ENCODE measurements around the gene FGFBP3.
A peak's percentile ranks its signal among the peaks of the same experiment; 100 is the strongest.

FGFBP3 gene

GRCh38 chr10:91909117-91909677, at the start of gene FGFBP3:
Gene FGFBP3, minus strand, starts transcription at chr10:91909486. Its CDS starts 517 bp downstream, at chr10:91908969.
- DNase-seq (ENCODE audit: low spot score) = peak; percentile 39
- no peak for FAIRE-seq

- DNase-seq (ENCODE audit: low spot score) (no peak), FAIRE-seq (no peak)
These were observed 47.8 kb upstream of the FGFBP3 start for GRCh38 chr10:91957091-91957490.

GRCh38 chr10:91955114-91955513, 45.8 kb upstream of the FGFBP3 start:
- DNase-seq (ENCODE audit: low spot score) (no peak), FAIRE-seq (no peak)

GRCh38 chr10:91953600-91954160, 44.4 kb upstream of the FGFBP3 start:
- no peak for FAIRE-seq
- no peak for DNase-seq (ENCODE audit: low spot score)

- FAIRE-seq = peak; percentile 23
- no peak for DNase-seq (ENCODE audit: low spot score)
These were observed 35.8 kb upstream of the FGFBP3 start for GRCh38 chr10:91944880-91945630.

GRCh38 chr10:91941426-91941825, 32.1 kb upstream of the FGFBP3 start:
- no peak for FAIRE-seq
- no peak for DNase-seq (ENCODE audit: low spot score)

GRCh38 chr10:91939653-91940052, 30.4 kb upstream of the FGFBP3 start:
- FAIRE-seq (no peak), DNase-seq (ENCODE audit: low spot score) (no peak)

GRCh38 chr10:91935886-91936285, 26.6 kb upstream of the FGFBP3 start:
- FAIRE-seq (no peak), DNase-seq (ENCODE audit: low spot score) (no peak)

- DNase-seq (ENCODE audit: low spot score) (no peak), FAIRE-seq (no peak)
These were observed 23.5 kb upstream of the FGFBP3 start for GRCh38 chr10:91932737-91933136.

GRCh38 chr10:91931526-91932190, 22.4 kb upstream of the FGFBP3 start:
- FAIRE-seq = no peak
- no peak for DNase-seq (ENCODE audit: low spot score)

- FAIRE-seq (no peak), DNase-seq (ENCODE audit: low spot score) (no peak)
These were observed 21.7 kb upstream of the FGFBP3 start for GRCh38 chr10:91930939-91931338.

GRCh38 chr10:91925022-91925320, 15.7 kb upstream of the FGFBP3 start:
- no peak for FAIRE-seq
- DNase-seq (ENCODE audit: low spot score) = no peak

- FAIRE-seq (no peak), DNase-seq (ENCODE audit: low spot score) (no peak)
These were observed 15.1 kb upstream of the FGFBP3 start for GRCh38 chr10:91924212-91925021.

- DNase-seq (ENCODE audit: low spot score) = peak; percentile 88
- FAIRE-seq = peak; percentile 90
These were observed 14.3 kb upstream of the FGFBP3 start, which contains the start of gene BTAF1 for GRCh38 chr10:91923371-91924211. Gene BTAF1, plus strand, starts transcription at chr10:91923770. Its CDS starts 307 bp downstream, at chr10:91924077.

- FAIRE-seq (no peak), DNase-seq (ENCODE audit: low spot score) (no peak)
These were observed 10.4 kb upstream of the FGFBP3 start for GRCh38 chr10:91919651-91920050.

- DNase-seq (ENCODE audit: low spot score) (no peak), FAIRE-seq (no peak)
These were observed 1.2 kb upstream of the FGFBP3 start for GRCh38 chr10:91910467-91910866.

- peak; percentile 83 for DNase-seq (ENCODE audit: low spot score)
- FAIRE-seq = peak; percentile 59
These were observed 759 bp downstream of the FGFBP3 start for GRCh38 chr10:91908337-91909116.

- DNase-seq (ENCODE audit: low spot score) (no peak), FAIRE-seq (no peak)
These were observed 1.4 kb downstream of the FGFBP3 start for GRCh38 chr10:91907914-91908336.

- DNase-seq (ENCODE audit: low spot score) (no peak), FAIRE-seq (no peak)
These were observed 2.2 kb downstream of the FGFBP3 start for GRCh38 chr10:91907033-91907594.

Data from urothelium cell line (cell line).